Colonic mucosa (tissue), 4 donors: Measurements from ENCODE around the gene PIAS4. TPM values are rescaled to one million over a fixed set of nuclear protein-coding genes. Genes with fewer than 3 reads are reported as not detected.
"Not testable (repeated sequence)": the region's sequence is repeated elsewhere in the genome, so short reads cannot be mapped to it uniquely, and the experiment has no call there.

ENCODE experiments used
- DNase-seq: peaks from one replicate; pipeline ENCODE4 v3.0.0-alpha.2; 2020
- H3K27ac ChIP-seq: fragments of 200-600 bp; one replicate; pipeline ENCODE4 v1.8.0; 2021
- H3K27me3 ChIP-seq: fragments of 200-600 bp; one replicate; pipeline ENCODE4 v1.8.0; 2021
- H3K36me3 ChIP-seq: fragments of 200-600 bp; one replicate; pipeline ENCODE4 v1.8.0; 2021
- H3K4me1 ChIP-seq: fragments of 200-600 bp; one replicate; pipeline ENCODE4 v1.8.0; 2021; ENCODE audit warnings: mild to moderate bottlenecking
- H3K4me3 ChIP-seq: fragments of 200-600 bp; one replicate; pipeline ENCODE4 v1.8.0; 2021
- H3K9ac ChIP-seq, 2 donors: one replicate each; pipeline ENCODE4 v1.7.0; 2013; ENCODE audit warnings: control low read depth in 2 of 2, low read depth in 2 of 2, low read length in 2 of 2
- H3K9me3 ChIP-seq: fragments of 200-600 bp; one replicate; pipeline ENCODE4 v1.8.0; 2021
- intact Hi-C: fragments of 100-400 bp; cut with DNase I; formaldehyde crosslinking; loops from one replicate; pipeline ENCODE4 v1.14.1; 2022
- total RNA-seq, 2 donors: library from RNA; stranded (reverse); fragmentation: NEBNext Ultra II Directional in 1 of 2; extraction: Animal tissue kit (Norgen Biotek cat#: 25700) in 1 of 2; gene quantifications; one replicate each; pipeline ENCODE4 v1.2.1, GENCODE V29; 2021
- TF ChIP-seq, protein P1 (sequence below): fragments of 200-600 bp; IDR thresholded peaks from one replicate; pipeline ENCODE4 v1.8.0; 2022; ENCODE audit warnings: antibody characterized with exemption, mild to moderate bottlenecking
- donor health status: healthy.
- donor health status: DM: no; HTN: no; CAD: no.
- donor health status: DM: no; HTN: no; CAD: no.

PIAS4 gene
- total RNA-seq, 2 donors from 2014 or later, result 29.9 to 31.5 TPM

DNA sequence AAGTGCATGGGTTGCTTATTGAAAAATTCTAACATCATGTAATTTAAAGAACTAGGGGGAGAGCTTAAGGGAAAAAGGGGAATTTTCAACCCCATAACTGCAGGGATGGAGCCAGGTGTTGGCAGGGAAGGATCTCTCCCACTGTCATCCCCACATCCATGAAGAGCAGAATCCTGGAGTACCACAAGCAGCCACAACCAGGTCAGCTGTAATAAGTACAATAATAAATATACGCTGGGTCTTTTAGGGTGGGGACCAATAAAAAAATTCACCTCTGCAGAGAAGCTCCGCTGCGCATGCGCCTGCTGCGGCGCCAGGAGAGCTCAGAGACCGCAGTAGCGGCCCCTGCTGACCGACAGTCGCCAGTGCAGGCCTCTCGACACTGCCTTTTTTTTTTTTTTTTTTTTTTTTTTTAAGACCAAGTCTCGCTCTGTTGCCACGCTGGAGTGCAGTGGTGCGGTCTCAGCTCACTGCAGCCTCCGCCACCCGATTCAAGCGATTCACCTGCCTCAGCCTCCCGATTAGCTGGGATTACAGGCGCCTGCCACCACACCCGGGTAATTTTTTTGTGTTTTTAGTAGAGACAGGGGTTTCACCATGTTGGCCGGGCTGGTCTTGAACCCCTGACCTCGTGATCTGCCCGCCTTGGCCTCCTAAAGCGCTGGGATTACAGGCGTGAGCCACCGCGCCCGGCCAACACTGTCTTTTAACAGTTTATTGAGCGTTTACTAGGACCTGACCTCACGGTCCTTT is 19.7 kb upstream of the PIAS4 start:
- DNase-seq, result peak; percentile 89
- H3K27ac ChIP-seq, result no peak overlapping the region
- TF ChIP-seq, protein P1, sequence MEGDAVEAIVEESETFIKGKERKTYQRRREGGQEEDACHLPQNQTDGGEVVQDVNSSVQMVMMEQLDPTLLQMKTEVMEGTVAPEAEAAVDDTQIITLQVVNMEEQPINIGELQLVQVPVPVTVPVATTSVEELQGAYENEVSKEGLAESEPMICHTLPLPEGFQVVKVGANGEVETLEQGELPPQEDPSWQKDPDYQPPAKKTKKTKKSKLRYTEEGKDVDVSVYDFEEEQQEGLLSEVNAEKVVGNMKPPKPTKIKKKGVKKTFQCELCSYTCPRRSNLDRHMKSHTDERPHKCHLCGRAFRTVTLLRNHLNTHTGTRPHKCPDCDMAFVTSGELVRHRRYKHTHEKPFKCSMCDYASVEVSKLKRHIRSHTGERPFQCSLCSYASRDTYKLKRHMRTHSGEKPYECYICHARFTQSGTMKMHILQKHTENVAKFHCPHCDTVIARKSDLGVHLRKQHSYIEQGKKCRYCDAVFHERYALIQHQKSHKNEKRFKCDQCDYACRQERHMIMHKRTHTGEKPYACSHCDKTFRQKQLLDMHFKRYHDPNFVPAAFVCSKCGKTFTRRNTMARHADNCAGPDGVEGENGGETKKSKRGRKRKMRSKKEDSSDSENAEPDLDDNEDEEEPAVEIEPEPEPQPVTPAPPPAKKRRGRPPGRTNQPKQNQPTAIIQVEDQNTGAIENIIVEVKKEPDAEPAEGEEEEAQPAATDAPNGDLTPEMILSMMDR, result peak; percentile 96
- H3K36me3 ChIP-seq, result peaks cover 2% of the 10 kb centered on the region
- peaks cover 17% of the 10 kb centered on the region for H3K4me1 ChIP-seq
- peak overlapping the region in 1 of 2 donors; percentile 40 for H3K9ac ChIP-seq
- no peaks in the 10 kb centered on the region for H3K9me3 ChIP-seq
- intact Hi-C loops, result loop anchor here (5.0 to 10.0 kb wide), 2 partner anchors 147 to 220 kb away; no protein-coding TSS in a partner anchor
- no peaks in the 10 kb centered on the region for H3K27me3 ChIP-seq
- H3K4me3 ChIP-seq, result no peak overlapping the region

DNA sequence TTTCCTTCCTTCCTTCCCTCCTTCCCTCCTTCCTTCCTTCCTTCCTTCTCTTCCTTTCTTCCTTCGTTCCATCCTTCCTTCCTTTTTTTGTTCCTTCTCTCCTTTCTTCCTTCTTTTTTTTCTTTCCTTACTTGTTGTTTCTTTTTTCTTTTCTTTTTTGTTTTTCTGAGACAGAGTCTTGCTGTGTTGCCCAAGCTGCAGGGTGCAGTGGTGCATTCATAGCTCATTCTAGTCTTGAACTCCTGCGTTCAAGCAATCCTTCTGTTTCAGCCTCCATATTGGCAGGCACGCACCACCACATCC is 16.8 kb upstream of the PIAS4 start:
- H3K9ac ChIP-seq, result no peak overlapping the region
- no peaks in the 10 kb centered on the region for H3K27me3 ChIP-seq
- H3K9me3 ChIP-seq, result no peaks in the 10 kb centered on the region
- no peak overlapping the region for H3K4me3 ChIP-seq
- intact Hi-C loops, result no loop called here
- H3K27ac ChIP-seq, result no peak overlapping the region
- H3K36me3 ChIP-seq, result no peaks in the 10 kb centered on the region
- H3K4me1 ChIP-seq, result peaks cover 7% of the 10 kb centered on the region
- TF ChIP-seq, protein P1, result no peak
- DNase-seq, result no peak

DNA sequence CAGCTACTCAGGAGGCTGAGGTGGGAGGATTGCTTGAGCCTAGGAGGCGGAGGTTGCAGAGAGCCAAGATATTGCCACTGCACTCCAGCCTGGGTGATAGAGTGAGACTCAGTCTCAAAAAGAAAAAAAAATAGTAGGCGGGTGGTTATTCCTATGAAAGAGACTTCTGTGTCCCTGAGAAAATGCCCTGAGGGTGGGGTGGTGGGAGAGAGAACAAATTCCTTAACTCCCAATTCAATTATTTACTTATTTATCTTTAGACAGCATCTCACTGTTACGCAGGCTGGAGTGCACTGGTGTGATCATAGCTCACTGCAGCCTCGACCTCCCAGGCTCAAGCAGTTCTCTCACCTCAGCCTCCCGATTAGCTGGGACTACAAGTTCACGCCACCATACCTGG is 11.9 kb upstream of the PIAS4 start:
- TF ChIP-seq, protein P1, result no peak
- no peak for DNase-seq
- Histone ChIP-seq H3K4me3 (no peak overlapping the region), H3K27me3 (no peaks in the 10 kb centered on the region), H3K27ac (no peak overlapping the region), H3K9me3 (no peaks in the 10 kb centered on the region), H3K36me3 (no peaks in the 10 kb centered on the region), H3K9ac (no peak overlapping the region), H3K4me1 (no peaks in the 10 kb centered on the region)
- intact Hi-C loops, result no loop called here

DNA sequence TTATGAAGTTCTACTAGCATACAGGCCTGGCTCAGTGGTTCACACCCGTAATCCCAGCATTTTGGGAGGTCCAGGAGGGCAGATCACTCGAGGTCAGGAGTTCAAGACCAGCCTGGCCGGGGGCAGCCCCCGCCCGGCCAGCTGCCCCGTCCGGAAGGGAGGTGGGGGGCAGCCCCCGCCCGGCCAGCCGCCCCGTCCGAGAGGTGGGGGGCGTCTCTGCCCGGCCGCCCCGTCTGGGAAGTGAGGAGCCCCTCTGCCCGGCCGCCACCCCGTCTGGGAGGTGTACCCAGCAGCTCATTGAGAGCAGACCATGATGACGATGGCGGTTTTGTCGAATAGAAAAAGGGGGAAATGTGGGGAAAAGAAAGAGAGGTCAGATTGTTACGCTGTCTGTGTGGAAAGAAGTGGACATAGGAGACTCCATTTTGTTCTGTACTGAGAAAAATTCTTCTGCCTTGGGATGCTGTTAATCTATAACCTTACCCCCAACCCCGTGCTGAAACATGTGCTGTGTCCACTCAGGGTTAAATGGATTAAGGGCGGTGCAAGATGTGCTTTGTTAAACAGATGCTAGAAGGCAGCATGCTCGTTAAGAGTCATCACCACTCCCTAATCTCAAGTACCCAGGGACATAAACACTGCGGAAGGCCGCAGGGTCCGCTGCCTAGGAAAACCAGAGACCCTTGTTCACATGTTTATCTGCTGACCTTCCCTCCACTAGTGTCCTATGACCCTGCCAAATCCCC is 8.7 kb upstream of the PIAS4 start:
- intact Hi-C loops, H3K9me3 ChIP-seq, H3K9ac ChIP-seq, H3K27me3 ChIP-seq, DNase-seq, H3K4me1 ChIP-seq, H3K4me3 ChIP-seq, H3K27ac ChIP-seq, H3K36me3 ChIP-seq: not testable (repeated sequence)

DNA sequence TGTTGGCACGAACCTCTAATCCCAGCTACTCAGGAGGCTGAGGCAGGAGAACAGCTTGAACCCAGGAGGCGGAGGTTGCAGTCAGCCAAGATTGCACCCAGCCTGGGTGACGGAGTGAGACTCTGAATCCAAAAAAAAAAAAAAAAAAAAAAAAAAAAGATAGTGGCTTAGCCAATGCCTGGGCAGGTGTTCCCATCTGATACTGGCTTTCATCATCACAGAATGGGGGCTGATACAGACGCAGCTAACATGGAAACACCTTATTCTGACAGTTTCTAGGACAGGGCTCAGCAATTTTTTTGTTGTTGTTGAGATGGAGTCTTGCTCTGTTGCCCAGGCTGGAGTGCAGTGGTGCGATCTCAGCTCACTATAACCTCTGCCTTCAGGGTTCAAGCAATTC is 6.7 kb upstream of the PIAS4 start:
- H3K27ac ChIP-seq, H3K36me3 ChIP-seq, H3K4me1 ChIP-seq, H3K9me3 ChIP-seq, H3K27me3 ChIP-seq, intact Hi-C loops, H3K4me3 ChIP-seq, DNase-seq, H3K9ac ChIP-seq: not testable (repeated sequence)

DNA sequence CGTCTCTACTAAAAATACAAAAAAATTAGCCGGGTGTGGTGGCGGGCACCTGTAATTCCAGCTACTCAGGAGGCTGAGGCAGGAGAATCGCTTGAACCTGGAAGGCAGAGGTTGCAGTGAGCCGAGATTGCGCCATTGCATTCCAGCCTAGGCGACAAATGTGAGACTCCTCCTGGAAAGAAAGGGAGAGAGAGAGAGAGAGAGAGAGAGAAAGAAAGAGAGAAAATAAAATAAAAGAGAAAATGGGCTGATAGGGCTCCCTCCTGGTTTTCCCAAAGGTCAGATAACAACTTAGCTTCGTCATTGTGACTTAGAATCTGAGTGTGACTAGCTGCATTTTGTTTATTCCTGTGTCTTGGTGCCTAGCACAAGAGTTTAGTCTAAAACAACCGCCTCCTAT is 2.1 kb upstream of the PIAS4 start:
- H3K9me3 ChIP-seq, H3K9ac ChIP-seq, DNase-seq, H3K4me3 ChIP-seq, H3K27me3 ChIP-seq, H3K36me3 ChIP-seq, H3K27ac ChIP-seq: not testable (repeated sequence)
- intact Hi-C loops, result loop anchor here (5.0 kb wide), 1 partner anchor 37 kb away; no protein-coding TSS in a partner anchor
- H3K4me1 ChIP-seq, result peaks cover 15% of the 10 kb centered on the region
